Neural crest cell (in vitro differentiated cells): ENCODE results near the gene SLC35F6. TPM values are rescaled to one million over a fixed set of nuclear protein-coding genes. Genes with fewer than 3 reads are reported as not detected.
A peak's percentile ranks its signal among the peaks of the same experiment; 100 is the strongest.

ENCODE experiments used
- DNase-seq: peaks from one replicate; pipeline ENCODE4 v3.0.0; 2021; ENCODE audit warnings: low read depth, mixed read lengths, low spot score
- H3K27ac Mint-ChIP-seq: one replicate; pipeline ENCODE4 v1.8.0; 2021; ENCODE audit warnings: mild to moderate bottlenecking, mixed read lengths; ENCODE audit not compliant: unreplicated experiment
- H3K27me3 Mint-ChIP-seq: 2 replicates; pipeline ENCODE4 v1.8.0; 2021; ENCODE audit warnings: low read depth, mild to moderate bottlenecking, mixed read lengths
- H3K36me3 Mint-ChIP-seq: 2 replicates; pipeline ENCODE4 v1.8.0; 2021; ENCODE audit warnings: low read depth, mild to moderate bottlenecking, mixed read lengths
- H3K4me1 Mint-ChIP-seq: 2 replicates; pipeline ENCODE4 v1.8.0; 2021; ENCODE audit warnings: mixed read lengths
- H3K4me3 Mint-ChIP-seq: one replicate; pipeline ENCODE4 v1.8.0; 2021; ENCODE audit warnings: mild to moderate bottlenecking, mixed read lengths
- H3K9me3 Mint-ChIP-seq: 2 replicates; pipeline ENCODE4 v1.8.0; 2021; ENCODE audit warnings: mixed read lengths
- total RNA-seq: library from RNA; stranded (reverse); gene quantifications from 2 replicates; pipeline ENCODE4 v1.2.1, GENCODE V29; 2021
- TF ChIP-seq, protein P1 (sequence below): fragments of 200-600 bp; sonication (generic); conservative IDR thresholded peaks from 2 replicates; pipeline ENCODE4 v1.5.0; 2021; ENCODE audit warnings: antibody characterized with exemption, mild to moderate bottlenecking

SLC35F6 gene
- total RNA-seq, 1 donor from 2014 or later = 30.6 TPM

DNA sequence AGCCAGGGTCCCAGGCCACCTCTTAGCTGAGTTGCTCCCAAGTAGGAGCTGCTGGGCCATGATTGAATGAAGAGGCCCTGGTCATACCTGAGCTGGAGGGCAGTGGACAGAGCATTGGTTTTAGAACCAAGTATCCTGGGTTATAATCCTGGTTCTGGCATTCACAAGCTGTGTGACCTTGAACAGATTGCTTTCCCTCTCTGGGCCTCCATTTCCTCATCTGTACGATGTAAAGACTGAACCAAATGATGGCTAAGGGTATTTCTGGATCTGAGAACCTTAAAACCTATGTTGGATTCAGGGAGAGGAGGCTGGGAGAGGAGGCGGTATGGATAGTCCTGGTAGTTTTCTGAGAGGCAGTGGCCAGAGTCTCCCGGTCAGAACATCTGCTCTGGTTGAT is 40.6 kb upstream of the SLC35F6 start:
- H3K36me3 Mint-ChIP-seq = no peaks in the 10 kb centered on the region
- no peaks in the 10 kb centered on the region for H3K27me3 Mint-ChIP-seq
- no peaks in the 10 kb centered on the region for H3K9me3 Mint-ChIP-seq
- no peak overlapping the region for H3K4me3 Mint-ChIP-seq
- TF ChIP-seq, protein P1, sequence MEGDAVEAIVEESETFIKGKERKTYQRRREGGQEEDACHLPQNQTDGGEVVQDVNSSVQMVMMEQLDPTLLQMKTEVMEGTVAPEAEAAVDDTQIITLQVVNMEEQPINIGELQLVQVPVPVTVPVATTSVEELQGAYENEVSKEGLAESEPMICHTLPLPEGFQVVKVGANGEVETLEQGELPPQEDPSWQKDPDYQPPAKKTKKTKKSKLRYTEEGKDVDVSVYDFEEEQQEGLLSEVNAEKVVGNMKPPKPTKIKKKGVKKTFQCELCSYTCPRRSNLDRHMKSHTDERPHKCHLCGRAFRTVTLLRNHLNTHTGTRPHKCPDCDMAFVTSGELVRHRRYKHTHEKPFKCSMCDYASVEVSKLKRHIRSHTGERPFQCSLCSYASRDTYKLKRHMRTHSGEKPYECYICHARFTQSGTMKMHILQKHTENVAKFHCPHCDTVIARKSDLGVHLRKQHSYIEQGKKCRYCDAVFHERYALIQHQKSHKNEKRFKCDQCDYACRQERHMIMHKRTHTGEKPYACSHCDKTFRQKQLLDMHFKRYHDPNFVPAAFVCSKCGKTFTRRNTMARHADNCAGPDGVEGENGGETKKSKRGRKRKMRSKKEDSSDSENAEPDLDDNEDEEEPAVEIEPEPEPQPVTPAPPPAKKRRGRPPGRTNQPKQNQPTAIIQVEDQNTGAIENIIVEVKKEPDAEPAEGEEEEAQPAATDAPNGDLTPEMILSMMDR = no peak
- H3K27ac Mint-ChIP-seq = no peak overlapping the region
- peaks cover 15% of the 10 kb centered on the region for H3K4me1 Mint-ChIP-seq
- no peak for DNase-seq

DNA sequence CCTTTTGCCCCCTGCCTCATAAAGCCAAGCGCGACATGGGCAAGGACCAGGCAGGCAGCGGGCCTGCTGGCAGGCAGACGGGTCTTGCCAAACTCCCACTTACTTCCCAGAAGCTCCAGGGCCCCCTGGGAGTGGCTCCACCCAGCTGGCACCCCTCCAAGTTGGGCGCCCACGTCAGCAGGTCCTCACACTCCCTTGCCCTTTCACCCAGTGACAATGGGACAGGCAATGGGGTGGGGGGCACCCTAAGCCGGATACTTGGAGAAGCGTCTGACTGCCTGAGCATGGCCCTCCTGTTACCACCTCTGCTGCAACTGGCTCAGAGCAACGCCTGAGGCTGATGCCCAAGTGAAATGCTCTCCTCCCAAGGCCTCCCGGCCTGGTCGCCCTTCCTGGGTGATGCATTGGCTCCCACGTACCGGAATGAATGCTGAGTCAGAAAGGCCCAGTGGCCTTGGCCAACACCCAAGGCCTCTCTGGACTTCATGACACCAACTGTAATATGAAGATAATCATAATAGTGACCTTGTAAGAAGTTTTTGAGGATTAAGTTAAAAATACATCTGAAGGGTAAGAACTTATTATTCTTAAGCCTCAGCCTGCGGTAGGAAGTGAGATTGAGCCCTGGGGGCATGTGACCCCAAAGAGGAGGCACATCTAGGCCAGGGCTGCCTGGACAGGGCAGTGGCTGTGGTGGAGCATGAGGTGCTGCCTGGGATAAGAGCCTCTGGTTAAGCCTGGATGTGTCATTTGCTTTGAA is 39.9 kb upstream of the SLC35F6 start:
- peaks cover 15% of the 10 kb centered on the region for H3K4me1 Mint-ChIP-seq

DNA sequence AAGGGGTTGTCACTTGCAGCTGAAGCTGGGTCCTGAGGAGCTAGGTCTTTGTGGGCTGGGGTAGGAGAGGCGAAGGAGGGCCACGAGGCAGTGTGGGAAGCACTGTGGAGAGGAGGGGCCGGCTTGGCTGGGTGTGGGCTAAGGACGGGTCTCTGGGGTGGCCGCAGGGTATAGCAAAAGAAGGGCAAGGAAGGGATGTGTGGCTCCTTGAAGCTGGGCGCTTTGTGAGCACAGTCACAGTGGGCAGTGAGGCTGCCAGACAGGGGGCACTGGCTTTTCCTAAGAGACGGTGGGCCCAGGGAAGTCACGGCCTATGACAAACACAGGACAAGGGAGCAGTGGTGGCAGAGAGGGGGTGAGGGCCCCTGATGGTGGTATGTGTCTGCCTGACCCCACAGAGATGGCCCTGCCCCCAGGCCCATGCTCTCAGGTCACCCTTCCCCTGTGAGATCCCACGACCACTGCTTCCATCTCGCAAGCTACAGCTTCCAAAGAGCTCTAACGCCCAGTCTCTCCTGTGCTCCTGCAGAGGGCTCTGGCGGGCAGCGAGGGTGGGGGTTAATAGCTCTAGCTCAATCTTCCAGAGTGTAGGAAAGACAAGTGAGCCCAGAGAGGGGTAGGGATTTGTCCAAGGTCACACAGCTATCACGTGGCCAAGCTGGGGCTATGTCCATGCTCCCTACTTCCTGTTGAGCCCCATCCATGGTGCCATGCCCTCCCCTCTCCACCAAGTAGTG is 39.1 kb upstream of the SLC35F6 start:
- Mint-ChIP-seq H3K27me3 (no peaks in the 10 kb centered on the region), H3K4me3 (no peak overlapping the region), H3K27ac (peak overlapping the region; percentile 88)

More for the DNA sequence above, 39.9 kb upstream of the SLC35F6 start:
- peak overlapping the region; percentile 73 for H3K27ac Mint-ChIP-seq
- H3K36me3 Mint-ChIP-seq = no peaks in the 10 kb centered on the region
- no peaks in the 10 kb centered on the region for H3K9me3 Mint-ChIP-seq
- no peak overlapping the region for H3K4me3 Mint-ChIP-seq
- no peak for DNase-seq
- TF ChIP-seq, protein P1 = no peak
- no peaks in the 10 kb centered on the region for H3K27me3 Mint-ChIP-seq

DNA sequence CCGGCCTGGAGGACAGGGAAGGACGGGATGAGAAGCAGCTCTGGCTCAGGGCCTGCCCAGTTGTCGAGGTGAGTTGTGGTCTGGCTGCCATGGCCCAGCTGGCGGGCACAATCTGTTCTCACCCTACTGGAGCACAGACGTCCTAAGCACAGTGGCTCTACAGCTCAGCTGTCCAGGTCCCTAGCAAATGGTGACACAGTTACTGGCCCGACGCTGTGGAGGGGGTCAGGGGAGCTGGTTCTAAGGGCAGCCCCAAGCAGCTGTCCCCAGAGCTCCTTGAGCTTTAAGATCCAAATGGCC is 38.6 kb upstream of the SLC35F6 start:
- Mint-ChIP-seq H3K27ac (no peak overlapping the region), H3K9me3 (no peaks in the 10 kb centered on the region), H3K36me3 (no peaks in the 10 kb centered on the region), H3K4me3 (no peak overlapping the region), H3K27me3 (no peaks in the 10 kb centered on the region), H3K4me1 (peaks cover 15% of the 10 kb centered on the region)
- TF ChIP-seq, protein P1 = no peak
- DNase-seq = no peak

More for the DNA sequence above, 39.1 kb upstream of the SLC35F6 start:
- no peaks in the 10 kb centered on the region for H3K9me3 Mint-ChIP-seq
- peaks cover 15% of the 10 kb centered on the region for H3K4me1 Mint-ChIP-seq
- DNase-seq = no peak
- TF ChIP-seq, protein P1 = no peak
- H3K36me3 Mint-ChIP-seq = no peaks in the 10 kb centered on the region

DNA sequence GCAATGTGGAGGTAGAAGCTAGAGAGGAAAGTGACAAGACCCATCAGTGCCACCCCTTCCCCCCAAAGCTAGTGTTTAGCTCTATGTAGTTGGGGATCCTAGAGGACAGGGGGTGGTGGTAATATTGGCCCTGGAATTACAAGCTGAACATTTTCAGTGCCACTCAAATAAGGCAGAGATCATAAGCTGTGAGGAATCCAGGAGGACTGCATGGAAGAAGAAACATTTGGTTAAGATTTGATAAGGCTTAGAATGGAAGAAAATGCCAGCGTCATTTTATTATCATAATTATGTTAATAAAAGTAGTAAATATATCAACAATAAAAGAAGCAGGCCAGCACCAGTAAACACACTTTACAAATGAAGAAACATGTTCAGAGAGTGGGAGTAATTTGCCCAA is 37.9 kb upstream of the SLC35F6 start:
- TF ChIP-seq, protein P1 = no peak

More for the DNA sequence above, 37.9 kb upstream of the SLC35F6 start:
- H3K27me3 Mint-ChIP-seq = no peaks in the 10 kb centered on the region
- H3K4me3 Mint-ChIP-seq = no peak overlapping the region
- peaks cover 15% of the 10 kb centered on the region for H3K4me1 Mint-ChIP-seq
- no peaks in the 10 kb centered on the region for H3K36me3 Mint-ChIP-seq
- DNase-seq = no peak
- peak overlapping the region; percentile 12 for H3K27ac Mint-ChIP-seq
- H3K9me3 Mint-ChIP-seq = no peaks in the 10 kb centered on the region
